IPS DF 6.9 (cell line): ENCODE results near the gene ARID3B.

Experiments used
- DNase-seq: peaks from one replicate; pipeline ENCODE4 v3.0.0-alpha.2; 2013; ENCODE audit warnings: low read depth, low spot score
- H3K27ac ChIP-seq: one replicate; pipeline ENCODE4 v1.5.1; 2013; ENCODE audit warnings: low read length, control low read depth
- H3K27me3 ChIP-seq: 2 replicates; pipeline ENCODE4 v1.6.1; 2013; ENCODE audit warnings: mild to moderate bottlenecking, low read length; ENCODE audit not compliant: control insufficient read depth, insufficient read depth
- H3K36me3 ChIP-seq: 2 replicates; pipeline ENCODE4 v1.6.1; 2013; ENCODE audit warnings: low read length; ENCODE audit not compliant: control insufficient read depth, insufficient read depth
- H3K4me1 ChIP-seq: 2 replicates; pipeline ENCODE4 v1.6.1; 2013; ENCODE audit warnings: low read length; ENCODE audit not compliant: control insufficient read depth, insufficient read depth
- H3K4me3 ChIP-seq: 2 replicates; pipeline ENCODE4 v1.5.1; 2013; ENCODE audit warnings: mild to moderate bottlenecking, low read length
- H3K9me3 ChIP-seq: 2 replicates; pipeline ENCODE4 v1.6.1; 2013; ENCODE audit warnings: low read length, inconsistent platforms; ENCODE audit not compliant: control insufficient read depth, insufficient read depth
- WGBS: extraction: QIAGEN DNeasy Blood & Tissue Kit; methylation state at CpG from one replicate; pipeline ENCODE4 v1.1.7; 2013; ENCODE audit warnings: mixed read lengths, missing lambda C conversion rate; ENCODE audit not compliant: insufficient read length, insufficient coverage; 5-methylcytosine and 5-hydroxymethylcytosine counted together

The ARID3B gene

DNA sequence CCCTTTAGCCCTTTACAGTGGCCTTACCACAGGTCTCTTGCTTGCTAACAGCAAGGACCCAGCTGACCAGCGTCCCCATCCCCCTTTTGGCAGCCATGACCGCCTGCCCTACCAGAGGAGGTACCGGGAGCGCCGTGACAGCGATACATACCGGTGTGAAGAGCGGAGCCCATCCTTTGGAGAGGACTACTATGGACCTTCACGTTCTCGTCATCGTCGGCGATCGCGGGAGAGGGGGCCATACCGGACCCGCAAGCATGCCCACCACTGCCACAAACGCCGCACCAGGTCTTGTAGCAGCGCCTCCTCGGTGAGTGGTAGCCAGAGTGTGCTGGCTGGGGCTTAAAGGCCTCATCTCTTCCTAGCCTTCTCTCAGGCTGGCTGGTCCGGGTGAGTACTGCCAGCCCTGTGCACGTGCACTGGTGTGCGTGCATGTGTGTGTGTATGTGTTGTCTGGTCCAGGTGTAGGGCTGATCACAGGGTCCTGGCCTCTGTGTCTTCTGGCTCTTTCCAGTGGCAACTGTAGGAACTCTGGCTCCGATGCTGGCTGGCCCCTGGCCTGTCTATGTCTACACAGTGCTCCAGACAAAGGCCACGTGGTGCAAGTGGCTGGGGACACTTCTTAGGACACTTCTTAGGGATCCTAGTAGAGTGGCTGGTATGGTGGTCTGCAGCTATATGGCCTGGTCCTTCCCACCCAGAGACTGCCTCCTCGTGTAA lies 79.1 kb downstream of the ARID3B start:
- 0 out of 2 replicates have a peak, but pooled peaks cover 2% of the 10 kb centered on the region for H3K4me1 ChIP-seq
- no CpG with 5 or more reads among the region's 27 CpGs for WGBS
- H3K36me3 ChIP-seq: peaks cover 49% of the 10 kb centered on the region
- DNase-seq: no peak
- H3K9me3 ChIP-seq: no peaks in the 10 kb centered on the region
- no peak overlapping the region for H3K4me3 ChIP-seq
- H3K27ac ChIP-seq: no peak overlapping the region
- no peaks in the 10 kb centered on the region for H3K27me3 ChIP-seq

DNA sequence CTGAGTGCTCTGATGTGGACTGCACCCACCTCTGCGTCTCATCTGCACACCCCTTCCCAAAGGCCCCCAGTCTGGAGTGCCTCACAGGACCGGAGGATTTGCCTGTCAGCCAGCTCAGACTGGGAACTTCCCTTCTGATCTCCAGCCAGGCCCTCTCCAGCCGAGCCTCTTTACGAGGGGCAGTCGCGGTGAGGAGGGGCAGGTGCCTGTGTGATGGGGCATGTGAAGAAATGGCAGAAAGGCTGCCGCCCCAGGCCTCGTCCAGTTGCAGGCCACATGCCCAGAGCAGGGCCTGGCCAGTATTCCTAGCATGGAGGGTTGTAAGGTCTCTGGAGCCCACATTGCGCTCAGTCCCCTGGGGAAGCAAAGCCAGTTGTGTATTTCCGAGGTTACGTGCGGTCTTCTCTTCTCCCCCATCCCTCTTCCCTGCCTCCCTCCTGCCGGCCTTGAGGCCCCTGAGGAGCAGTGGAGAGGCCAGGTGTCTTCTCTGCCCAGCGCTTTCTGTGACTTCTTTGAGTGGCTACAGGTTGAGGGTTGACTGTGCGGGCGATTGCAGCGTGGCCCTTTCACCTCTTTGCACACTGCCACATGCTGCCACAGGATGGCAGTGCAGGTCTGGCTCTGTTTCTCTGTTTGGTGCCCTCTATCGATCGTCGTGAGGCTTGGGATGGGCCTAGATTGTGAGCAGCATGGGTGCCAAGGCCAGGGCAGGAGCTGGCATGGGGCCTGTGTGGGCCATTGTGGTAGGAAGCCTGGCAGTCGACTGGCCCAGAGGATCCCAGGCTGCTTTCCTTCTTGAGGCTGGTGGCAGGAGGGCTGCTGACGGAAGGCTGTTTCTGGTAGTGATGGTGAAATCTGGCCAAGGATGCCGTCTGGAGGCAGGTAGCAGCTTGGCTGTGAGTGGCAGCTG lies 79.9 kb downstream of the ARID3B start:
- Histone ChIP-seq H3K27ac (no peak overlapping the region), H3K4me1 (0 out of 2 replicates have a peak, but pooled peaks cover 2% of the 10 kb centered on the region), H3K27me3 (no peaks in the 10 kb centered on the region), H3K9me3 (no peaks in the 10 kb centered on the region), H3K36me3 (peaks cover 57% of the 10 kb centered on the region), H3K4me3 (no peak overlapping the region)
- peak; percentile 71 for DNase-seq
- no CpG with 5 or more reads among the region's 23 CpGs for WGBS

GRCh38 chr15:74621546-74621920 lies 80.5 kb downstream of the ARID3B start:
- no peaks in the 10 kb centered on the region for H3K27me3 ChIP-seq
- no peak overlapping the region for H3K27ac ChIP-seq
- WGBS: no CpG with 5 or more reads among the region's 16 CpGs
- H3K4me3 ChIP-seq: no peak overlapping the region
- peaks cover 63% of the 10 kb centered on the region for H3K36me3 ChIP-seq
- no peaks in the 10 kb centered on the region for H3K9me3 ChIP-seq
- DNase-seq: no peak
- 0 out of 2 replicates have a peak, but pooled peaks cover 2% of the 10 kb centered on the region for H3K4me1 ChIP-seq

GRCh38 chr15:74621936-74622335 lies 80.9 kb downstream of the ARID3B start:
- Histone ChIP-seq H3K36me3 (peaks cover 64% of the 10 kb centered on the region), H3K4me3 (no peak overlapping the region), H3K9me3 (no peaks in the 10 kb centered on the region), H3K4me1 (0 out of 2 replicates have a peak, but pooled peaks cover 2% of the 10 kb centered on the region), H3K27ac (no peak overlapping the region), H3K27me3 (no peaks in the 10 kb centered on the region)
- WGBS: no CpG with 5 or more reads among the region's 21 CpGs
- DNase-seq: no peak

DNA sequence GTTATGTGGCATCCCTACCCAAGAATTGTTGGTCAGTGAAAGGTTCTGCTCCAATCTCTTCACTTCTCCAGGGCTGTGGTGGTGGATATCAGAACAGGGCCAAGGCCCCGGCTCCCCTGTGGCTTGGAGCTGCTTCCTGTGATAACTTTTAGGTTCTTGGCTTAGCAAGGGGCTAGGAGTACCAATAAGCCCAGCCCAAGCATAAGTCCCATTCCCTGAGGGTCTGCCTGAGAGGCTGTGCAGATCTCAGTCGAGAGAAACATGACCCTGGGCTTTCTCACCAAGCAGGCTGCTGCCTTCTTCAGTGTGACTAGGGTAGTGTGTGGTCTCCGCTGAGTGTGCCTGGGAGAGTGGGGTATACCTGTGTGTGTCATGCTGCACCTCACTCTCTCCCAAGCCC lies 81.7 kb downstream of the ARID3B start:
- WGBS: no CpG with 5 or more reads among the region's 3 CpGs
- no peak for DNase-seq
- no peaks in the 10 kb centered on the region for H3K27me3 ChIP-seq
- H3K4me1 ChIP-seq: 0 out of 2 replicates have a peak, but pooled peaks cover 2% of the 10 kb centered on the region
- H3K36me3 ChIP-seq: peaks cover 72% of the 10 kb centered on the region
- no peak overlapping the region for H3K27ac ChIP-seq
- H3K9me3 ChIP-seq: no peaks in the 10 kb centered on the region
- no peak overlapping the region for H3K4me3 ChIP-seq

- Histone ChIP-seq H3K9me3 (no peaks in the 10 kb centered on the region), H3K27ac (no peak overlapping the region), H3K27me3 (no peaks in the 10 kb centered on the region), H3K4me1 (0 out of 2 replicates have a peak, but pooled peaks cover 2% of the 10 kb centered on the region), H3K36me3 (peaks cover 79% of the 10 kb centered on the region), H3K4me3 (no peak overlapping the region)
- no CpG with 5 or more reads among the region's 7 CpGs for WGBS
- DNase-seq: no peak
Observed at GRCh38 chr15:74624020-74624602, 83.1 kb downstream of the ARID3B start.

GRCh38 chr15:74625693-74626092 lies 84.7 kb downstream of the ARID3B start:
- Histone ChIP-seq H3K4me1 (0 out of 2 replicates have a peak, but pooled peaks cover 2% of the 10 kb centered on the region), H3K36me3 (peaks cover 66% of the 10 kb centered on the region), H3K27ac (no peak overlapping the region), H3K4me3 (no peak overlapping the region), H3K9me3 (no peaks in the 10 kb centered on the region), H3K27me3 (no peaks in the 10 kb centered on the region)
- no peak for DNase-seq
- WGBS: no CpG with 5 or more reads among the region's 6 CpGs

GRCh38 chr15:74626336-74626735 lies 85.3 kb downstream of the ARID3B start:
- Histone ChIP-seq H3K27me3 (no peaks in the 10 kb centered on the region), H3K4me3 (no peak overlapping the region), H3K4me1 (0 out of 2 replicates have a peak, but pooled peaks cover under 1% of the 10 kb centered on the region), H3K36me3 (peaks cover 62% of the 10 kb centered on the region), H3K9me3 (no peaks in the 10 kb centered on the region), H3K27ac (no peak overlapping the region)
- no CpG with 5 or more reads among the region's 7 CpGs for WGBS
- DNase-seq: no peak

DNA sequence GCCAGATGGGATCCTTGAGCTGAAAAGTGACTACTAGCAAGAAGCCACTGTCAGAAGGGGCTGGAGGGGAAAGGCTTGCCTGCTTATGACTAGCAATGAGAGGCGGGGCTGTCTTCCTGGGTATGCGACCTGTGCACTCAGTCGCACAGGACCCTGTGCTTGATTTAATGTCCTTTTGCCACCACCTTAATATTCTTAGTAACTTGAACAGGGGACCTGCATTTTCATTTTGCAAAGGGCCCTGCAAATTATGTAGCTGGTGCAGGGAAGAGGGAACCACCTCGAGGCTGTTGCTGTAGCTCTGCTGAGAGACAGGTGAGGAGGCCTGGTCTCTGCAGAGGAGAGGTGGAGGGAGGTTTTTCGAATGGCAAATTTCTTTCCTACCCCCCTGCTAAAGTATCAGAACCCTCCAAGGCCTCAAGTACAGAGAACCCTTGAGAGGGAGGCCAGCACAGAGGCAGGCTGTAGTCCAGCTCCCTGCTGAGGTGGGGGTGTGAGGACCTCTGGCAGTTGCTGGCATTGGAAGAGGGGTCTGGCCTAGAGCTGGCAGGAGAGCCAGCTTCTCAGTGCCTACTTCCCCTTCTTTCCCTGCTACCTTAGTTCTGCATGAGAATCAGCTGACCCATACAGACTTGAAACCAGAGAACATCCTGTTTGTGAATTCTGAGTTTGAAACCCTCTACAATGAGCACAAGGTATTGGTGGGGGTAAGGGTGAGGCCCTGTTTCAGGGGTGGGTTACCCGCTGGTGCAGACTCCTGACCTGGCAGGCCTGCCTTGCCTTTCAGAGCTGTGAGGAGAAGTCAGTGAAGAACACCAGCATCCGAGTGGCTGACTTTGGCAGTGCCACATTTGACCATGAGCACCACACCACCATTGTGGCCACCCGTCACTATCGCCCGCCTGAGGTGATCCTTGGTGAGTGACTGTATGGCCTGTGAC lies 86.0 kb downstream of the ARID3B start:
- no peak for DNase-seq
- Histone ChIP-seq H3K4me1 (no peaks in the 10 kb centered on the region), H3K27me3 (no peaks in the 10 kb centered on the region), H3K4me3 (no peak overlapping the region), H3K9me3 (no peaks in the 10 kb centered on the region), H3K36me3 (peaks cover 61% of the 10 kb centered on the region), H3K27ac (no peak overlapping the region)
- WGBS: no CpG with 5 or more reads among the region's 10 CpGs
